ENCODE measurements around the gene IRX4. TPM values are rescaled to one million over a fixed set of nuclear protein-coding genes. Genes with fewer than 3 reads are reported as not detected.

The IRX4 gene
- total RNA-seq, 1 donor from 2014 or later = not detected

DNA sequence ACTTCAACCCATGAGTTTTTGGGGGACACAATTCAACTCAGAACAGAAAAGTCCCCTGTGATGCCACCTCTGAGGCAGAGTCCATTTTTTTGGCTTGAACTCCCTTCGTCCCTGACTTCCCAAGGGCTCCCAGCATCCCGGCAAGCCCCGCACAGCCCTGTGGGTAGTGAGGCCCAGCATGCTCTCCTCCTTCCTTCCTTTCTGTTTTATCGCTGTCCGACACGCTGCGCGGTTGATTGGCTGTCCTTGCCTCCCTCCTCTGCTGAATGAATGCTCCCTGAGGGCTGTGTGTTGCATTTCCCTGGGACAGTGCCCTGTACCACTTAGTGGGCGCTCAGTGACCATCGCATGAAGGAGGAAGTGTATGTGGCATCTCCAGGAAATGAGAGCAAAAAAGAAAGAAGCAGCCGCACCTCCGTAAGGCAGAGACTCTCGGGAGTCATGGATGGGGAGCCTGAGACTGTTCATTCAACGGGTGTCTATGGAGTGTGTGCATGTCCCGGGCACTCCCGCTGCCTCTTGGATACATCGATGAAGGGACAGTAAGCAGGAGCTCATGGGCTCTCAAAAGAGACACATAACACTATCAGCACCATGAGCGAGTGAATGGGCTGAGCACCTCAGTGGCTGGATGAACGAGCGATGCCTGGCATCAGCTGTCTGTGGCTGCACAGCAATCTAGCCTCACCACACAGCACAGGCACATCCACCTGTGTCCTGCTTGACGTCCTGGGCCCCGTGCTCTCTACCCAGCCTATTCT lies 10.1 kb upstream of the IRX4 start:
- no peak for DNase-seq (ENCODE audit: extremely low read depth, low read depth, low spot score)

DNA sequence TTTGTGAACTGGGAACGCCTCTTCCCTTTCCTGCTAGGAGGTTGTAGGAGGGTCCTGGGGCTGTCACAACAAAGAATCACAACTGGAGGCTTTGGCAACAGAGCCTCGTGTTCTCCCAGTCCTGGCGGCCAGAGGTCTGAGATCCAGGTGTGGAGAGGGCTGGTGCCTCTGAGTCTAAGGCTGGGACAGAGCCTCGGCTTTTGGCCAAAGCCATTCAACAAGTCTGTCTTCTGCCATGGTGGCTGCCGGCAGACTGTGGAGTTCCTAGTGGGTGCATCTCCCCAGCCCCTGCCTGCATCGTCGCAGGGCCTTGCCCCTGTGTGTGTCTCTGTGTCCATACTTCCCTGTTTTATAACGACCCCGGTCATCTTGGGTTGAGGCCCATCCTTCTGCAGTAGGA lies 9.5 kb upstream of the IRX4 start:
- no peak for DNase-seq (ENCODE audit: extremely low read depth, low read depth, low spot score)

DNA sequence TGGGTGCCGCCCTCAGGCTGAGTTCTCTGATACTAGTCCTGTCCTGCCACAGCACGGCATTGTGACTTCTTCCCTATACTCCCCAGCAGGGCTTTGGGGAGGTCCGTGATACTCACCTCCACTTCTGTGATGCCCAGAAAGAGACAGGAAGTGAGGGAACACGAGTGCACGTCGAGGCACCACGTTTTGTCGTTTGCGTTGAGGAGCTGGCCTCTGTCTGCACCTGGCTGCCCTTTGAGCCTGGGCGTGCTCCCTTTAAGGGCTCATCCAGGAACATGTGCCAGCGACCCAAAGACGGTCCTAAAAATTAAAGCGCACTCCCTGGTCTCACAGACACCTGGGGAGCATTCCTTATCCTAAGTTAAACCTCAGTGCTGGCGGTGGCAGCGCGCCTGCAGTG lies 8.7 kb upstream of the IRX4 start:
- no peak for DNase-seq (ENCODE audit: extremely low read depth, low read depth, low spot score)

DNA sequence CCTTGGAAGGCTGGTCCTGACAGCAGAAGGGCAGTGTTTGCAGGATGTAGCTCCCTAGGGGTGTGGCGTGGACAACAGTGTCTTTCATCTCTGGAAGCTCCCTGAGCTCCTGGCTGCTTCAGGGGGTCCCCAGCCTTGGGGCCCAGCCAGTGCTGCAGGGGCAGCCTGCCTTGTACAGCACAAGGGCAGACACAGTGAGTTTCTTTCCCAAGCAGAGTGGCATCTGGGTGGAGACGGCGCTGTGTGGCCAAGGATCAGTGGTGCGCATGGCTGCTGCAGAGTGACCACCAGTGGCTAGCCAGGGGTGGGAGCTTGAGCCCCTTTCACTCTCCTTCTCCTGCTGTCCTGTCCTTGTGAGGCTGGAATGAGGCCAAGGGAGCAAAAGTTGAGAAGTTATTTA lies 7.6 kb upstream of the IRX4 start:
- no peak for DNase-seq (ENCODE audit: extremely low read depth, low read depth, low spot score)

DNA sequence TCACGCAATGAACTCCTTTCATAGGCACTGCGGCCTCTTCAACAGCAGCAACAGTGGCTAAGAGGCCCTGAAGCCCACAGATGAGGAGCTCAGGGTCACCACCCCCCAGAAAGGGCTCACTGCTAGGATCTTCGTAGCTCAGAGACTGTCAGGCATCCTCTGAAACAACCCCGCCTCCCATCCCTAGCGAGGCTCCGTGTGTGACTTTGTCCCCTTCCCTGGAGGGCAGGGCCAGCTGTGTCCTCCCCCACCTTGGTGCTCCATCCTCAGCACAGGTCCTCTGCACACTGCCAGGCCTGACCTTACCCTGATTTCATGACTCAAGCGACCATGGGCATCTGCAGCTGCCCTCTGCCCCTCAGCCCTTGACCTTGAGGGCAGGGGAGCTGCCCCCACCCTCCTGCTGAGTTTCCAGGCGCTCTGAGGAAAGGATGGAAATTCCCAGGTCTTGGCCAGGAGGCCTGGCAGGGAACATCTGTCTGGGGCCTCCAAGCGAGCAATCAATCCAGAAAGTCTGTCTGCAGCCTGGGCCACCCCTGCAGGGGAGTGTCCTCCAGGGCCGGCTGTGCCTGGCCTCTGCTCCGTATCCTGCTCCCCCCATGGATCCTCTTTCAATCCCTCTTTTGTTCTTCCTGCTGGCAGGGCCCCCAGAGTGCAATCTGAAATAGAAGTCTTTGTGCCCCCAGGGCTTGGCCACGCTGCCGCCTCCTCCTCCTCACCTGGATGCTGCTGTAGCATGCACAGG lies 6.8 kb upstream of the IRX4 start:
- DNase-seq (ENCODE audit: extremely low read depth, low read depth, low spot score) = no peak

DNA sequence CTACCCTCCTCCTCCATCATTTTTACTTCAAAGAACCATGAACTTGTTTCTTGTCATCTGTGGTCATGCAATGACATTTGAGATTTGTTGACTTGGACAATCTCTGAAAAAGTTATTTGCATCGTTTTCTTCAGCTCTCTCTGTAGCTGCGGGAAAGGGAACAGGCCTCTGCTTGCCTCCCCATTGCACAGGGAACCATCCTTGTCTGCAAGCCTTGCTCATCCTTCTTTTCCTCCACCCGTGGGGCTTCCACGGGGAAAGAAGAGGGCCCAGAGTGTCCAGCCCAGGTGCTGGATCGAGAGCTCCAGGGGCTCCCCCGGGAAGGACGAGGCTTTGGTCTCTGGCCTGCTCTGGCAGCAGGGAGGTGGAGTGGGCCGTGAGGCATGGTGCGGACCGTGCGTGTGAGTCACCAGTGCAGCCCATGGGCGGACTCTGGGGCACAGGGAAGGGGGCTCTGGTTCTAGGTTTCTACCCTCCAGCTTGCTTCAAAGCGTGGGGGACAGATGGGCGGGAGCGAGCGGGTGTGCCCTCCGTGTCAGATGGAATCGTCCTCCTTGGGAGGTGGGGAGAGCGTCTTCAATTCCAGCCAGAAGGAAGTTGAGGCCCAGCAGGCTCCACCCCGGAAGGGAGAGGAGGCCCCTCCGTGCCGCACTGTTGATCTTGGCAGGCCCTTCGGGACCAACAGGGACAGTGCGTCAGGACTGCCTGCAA lies 6.0 kb upstream of the IRX4 start:
- DNase-seq (ENCODE audit: extremely low read depth, low read depth, low spot score) = no peak

DNA sequence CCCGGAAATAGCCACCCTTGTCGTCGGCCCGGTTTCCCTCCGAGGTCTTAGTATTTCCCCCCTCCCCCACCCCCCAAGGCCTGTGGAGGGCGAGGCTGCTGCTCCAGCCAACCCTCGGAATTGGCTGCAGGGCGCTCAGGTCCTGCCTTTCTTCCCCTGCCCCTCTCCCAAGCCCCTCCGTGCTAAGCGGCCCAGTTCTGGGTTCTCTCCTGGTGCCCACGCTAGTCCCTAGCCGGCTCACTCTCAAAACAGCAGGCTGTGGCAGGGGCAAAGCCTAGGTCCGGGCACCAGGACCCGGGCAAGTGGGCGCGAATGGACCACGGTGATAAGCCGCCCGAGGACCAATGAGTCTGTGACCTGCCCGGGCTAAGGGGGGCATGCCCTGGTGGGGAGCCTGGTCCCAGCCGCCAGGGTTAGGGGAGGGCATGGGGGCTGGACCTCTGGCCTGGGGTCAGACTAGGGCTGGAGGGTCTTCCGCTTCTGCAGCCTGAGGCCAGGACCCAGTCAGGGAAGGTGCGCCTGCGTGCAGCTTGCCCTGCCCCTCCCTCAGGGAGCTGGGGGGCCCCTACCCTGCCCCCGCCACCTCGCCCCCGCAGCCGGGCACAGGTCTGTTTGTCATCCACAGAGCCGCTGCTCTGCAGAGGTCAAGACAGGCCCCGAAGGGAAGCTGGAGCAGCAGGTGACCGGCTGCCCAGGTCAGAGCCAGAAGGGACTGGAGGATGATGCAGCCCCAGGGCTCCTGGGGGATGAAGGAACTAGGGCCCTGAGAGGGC lies 5.0 kb upstream of the IRX4 start:
- DNase-seq (ENCODE audit: extremely low read depth, low read depth, low spot score) = no peak

DNA sequence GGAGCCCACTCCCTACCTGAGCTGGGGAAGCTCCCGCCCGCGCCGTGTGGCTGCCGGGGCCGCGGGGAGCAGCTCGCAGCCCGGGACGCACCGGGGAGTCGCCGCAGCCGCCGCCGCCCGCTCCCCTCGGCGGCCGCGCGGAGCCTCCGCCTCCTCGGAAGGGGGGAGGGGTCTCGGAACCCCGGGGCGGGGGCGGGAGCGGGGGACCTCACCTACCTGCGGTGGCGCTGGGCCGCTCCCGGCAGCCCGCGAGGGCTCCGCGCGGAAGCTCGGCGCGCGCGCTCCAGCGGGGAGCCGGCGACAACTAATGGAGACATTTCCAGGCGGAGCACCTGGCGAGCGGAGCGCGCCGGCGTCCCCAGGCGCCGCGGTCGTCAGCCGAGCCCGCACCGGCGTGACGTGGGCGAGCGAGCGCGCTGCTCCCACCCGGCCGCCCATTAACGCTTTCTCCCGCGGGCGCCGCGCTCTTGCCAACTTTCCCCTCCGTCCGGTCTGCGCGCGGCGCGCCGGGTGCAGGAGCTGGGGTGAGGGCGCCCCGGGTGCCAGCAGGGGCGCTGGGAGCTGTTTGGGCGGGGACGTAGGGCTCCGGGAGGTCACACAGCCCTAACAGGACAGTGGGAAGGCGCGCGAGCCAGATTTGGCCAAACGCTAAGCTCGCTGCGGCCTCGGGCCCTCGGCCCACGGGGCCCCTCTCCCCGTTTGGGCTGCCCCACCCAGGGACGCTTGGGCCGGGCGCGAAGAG lies 4.3 kb upstream of the IRX4 start:
- no peak for DNase-seq (ENCODE audit: extremely low read depth, low read depth, low spot score)

DNA sequence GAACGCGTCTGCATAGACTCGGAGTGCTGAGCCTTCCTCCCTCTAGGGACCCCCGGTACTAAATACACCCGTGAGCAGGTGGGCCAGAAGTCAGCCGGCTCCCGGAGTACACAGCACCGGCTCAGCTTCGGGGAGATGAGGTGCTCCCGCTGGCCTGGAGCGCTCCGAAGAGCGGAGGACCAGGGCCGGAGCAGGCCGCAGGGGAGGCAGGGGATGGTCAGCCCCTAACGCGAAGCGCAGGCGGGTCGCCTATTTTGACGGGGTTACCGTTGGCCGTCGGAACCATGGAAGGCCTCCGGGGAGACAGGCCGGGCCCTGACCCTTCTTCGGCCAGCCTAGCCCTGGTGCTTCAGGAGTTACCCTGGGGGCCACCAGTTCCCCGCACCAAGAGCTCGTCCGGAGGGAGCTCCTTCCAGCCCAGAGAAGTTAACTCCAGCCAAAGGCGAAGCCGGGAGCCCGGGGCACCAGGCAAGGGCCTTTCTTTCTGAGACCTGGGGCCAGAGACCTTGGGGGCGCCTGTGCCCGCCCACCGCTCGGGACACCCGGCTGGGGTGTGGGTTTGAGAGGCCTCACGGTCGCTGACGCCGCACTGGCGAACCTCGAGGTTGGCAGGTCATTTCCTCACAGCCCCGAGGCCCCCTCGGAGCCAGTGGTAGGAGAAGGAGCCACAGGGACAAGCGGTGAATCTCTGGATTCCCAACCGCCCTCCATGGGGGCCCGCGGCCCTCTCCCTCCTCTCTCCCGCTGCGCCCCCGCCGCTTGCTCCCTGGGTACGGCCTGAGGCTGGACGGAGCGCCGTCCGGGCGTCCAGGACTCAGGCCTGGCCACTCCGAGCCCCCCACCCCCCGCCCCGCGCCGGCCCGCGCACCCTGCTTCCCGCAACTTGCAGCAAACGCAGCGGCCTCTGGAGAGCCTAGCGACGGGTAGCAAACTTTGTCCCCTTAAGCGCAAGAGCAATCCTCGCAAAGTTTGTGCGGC lies 3.4 kb upstream of the IRX4 start:
- no peak for DNase-seq (ENCODE audit: extremely low read depth, low read depth, low spot score)

DNA sequence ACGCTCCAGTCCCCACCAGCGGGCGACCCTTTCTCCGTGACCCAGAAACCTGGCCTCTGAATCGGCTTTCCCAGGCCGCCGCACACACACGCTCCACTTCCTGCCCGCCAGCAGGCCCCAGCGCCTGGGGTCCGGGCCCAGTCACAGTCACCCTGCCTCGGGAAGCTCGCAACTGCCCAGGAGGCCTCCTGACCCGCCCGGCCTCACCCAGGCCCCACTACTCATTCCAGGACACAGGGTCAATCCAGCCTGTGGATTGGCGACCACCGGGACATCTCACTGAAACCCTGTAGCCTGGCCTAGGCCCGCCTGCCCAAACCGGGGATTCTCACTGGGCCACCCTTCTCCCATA lies 2.7 kb upstream of the IRX4 start:
- DNase-seq (ENCODE audit: extremely low read depth, low read depth, low spot score) = no peak

DNA sequence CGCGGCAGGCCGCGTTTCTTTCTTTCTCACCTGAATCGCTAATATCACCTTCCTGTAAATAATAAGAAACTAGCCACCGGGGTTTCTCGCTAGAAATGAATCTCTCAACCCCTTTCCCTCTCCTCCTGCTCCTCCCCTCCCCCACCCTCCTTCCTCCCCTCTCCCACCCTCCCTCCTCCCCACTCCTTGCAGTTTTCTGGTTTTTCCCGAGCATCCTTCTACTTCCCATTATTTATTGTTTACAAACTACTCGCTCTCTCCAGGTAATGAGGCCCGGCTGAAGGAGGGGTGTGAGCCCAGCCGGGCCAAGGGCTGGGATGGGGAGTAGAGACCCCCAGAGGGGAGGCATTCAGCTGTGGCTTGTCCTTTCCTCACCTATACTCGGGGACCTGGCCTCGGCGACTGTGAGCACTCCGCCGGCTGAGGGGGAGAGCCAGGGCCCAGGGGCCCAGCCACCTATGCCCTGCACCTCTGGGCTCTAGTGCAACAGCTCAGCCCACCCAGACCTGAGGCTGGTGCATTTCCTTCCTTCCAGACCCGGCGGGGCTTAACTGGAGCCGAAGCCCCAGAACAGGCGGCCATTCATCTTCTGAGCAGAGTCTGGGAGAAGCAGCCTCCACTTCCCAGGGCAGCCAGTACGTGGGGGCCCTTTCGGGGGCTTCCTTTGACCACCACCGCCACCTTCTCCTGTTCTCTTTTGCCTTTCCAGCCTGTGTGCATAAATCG lies 2.1 kb upstream of the IRX4 start:
- DNase-seq (ENCODE audit: extremely low read depth, low read depth, low spot score) = no peak

DNA sequence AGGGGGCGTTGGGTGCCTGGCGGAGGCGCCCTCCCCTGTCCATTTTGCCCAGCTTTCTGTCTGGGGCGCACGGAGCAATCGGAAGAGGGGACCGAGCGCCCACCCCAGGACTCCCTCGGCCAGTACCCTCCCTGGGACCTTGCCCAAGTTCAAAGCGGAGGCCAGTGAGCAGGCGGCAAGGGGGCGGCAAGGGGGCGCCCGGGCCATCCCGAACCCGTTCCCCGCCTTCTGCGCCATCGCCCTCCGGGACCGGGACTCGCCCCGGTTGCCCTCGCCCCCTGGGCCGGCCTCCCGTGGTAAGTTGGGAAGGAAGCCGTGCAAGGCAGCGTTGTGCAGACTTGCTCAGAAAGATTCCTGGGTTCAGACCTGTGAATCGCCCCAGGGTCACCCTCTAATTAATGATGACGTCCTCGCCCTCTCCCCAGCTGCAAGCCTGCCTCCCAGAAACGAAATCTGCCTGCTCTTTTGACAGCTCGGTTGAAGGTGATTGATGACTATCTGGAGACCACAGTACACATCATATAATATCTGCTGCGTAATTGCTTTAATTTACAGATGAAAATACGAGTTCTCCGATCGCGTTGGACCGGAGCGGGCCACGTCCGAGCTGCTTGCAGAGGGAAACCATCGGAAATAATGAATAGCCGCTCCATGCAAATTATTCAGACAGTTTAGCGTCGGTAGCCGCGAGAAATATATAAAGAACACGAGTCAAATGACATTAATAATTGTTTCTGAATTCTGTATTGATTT lies 1.4 kb upstream of the IRX4 start:
- no peak for DNase-seq (ENCODE audit: extremely low read depth, low read depth, low spot score)

DNA sequence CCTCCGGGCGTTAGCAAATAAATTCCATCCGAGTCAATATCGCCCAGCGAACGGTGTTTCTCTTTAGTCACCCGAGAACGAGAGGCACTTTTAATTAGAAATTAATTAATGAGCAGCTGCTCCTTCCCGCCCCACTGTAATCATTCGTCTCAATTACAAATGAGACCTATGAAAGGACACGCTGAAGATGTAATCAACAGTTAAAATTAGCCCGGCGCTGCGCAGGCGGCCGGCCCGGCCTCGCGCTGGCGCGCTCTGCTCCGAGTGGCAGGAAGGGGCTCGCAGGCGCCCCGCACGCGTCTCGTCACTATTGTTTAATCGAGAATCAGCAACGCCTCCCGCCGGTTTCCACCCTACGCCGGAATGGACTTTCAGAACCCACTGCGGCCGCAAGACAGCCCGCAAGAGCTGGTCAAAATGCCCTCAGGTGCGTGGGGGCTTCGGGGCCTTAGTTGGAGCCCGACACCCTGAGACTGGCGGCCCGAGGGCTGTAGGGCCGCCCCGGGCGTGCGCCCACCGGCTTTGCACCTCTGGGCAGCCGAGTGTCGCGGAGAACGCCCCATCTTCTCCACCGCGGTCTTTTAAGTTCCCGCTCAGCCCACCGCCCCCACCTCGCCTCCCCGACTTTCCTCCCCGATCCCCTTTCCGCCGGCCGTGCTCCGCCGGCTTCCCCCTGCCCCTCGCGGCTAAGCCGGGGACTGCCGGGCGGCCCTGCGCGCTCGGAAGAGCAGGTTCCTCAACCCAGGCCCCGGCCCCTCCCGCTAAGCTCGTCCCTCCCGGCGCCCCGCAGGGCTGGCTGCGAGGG lies 597 bp upstream of the IRX4 start:
- DNase-seq (ENCODE audit: extremely low read depth, low read depth, low spot score) = no peak

DNA sequence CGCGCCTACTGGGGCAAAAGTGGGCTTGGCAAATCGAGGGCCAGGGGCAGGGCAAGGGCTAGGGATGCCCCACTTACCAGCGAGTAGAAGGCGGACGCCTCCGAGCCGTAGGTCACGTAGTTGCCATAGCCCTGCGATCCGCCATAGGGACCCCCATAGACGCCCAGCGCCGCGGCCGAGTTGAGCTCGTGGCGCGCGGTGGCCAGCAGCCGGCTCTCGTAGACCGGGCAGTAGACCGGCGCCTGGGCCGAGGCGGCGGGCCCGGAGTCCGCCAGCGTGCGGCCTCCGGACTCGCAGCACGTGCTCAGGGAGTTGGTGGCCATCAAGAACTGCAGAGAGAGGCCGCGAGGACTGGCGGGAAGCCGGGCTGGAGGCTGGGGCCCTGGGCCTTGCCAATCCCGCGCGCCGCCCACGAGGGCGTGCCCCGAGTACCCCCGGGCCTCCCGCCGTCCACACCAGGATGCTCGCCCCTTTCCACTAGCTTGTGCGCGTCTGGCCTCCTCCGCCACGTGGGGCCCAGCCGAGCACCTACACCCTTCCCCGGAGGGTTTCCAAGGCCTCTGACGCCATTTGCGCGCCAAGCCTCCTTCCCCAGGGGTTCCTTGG lies 891 bp downstream of the IRX4 start:
- DNase-seq (ENCODE audit: extremely low read depth, low read depth, low spot score) = no peak

DNA sequence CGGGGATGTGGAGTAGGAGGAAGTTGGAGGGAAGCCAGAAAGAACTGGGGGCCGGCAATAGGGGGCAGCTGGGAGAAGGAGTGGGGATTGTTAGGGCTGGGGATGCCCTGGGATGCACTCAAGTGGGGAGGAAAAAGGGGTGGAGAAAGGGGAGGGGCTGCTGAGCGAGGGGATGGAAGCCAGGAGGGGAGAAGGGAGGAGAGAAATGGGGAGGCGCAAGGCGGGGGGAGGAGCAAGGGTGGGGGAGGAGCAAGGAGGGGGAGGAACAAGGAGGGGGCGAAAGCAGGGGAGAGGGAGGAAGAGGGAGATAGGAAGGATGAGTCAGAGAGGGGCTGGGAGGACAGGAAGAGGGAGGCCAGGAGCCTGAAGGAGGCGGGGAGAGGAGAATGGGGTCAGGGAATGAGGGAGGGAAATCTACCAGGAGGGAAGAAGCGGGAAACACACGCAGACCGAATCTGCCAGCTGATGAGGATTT lies 1.6 kb downstream of the IRX4 start:
- DNase-seq (ENCODE audit: extremely low read depth, low read depth, low spot score) = no peak

DNA sequence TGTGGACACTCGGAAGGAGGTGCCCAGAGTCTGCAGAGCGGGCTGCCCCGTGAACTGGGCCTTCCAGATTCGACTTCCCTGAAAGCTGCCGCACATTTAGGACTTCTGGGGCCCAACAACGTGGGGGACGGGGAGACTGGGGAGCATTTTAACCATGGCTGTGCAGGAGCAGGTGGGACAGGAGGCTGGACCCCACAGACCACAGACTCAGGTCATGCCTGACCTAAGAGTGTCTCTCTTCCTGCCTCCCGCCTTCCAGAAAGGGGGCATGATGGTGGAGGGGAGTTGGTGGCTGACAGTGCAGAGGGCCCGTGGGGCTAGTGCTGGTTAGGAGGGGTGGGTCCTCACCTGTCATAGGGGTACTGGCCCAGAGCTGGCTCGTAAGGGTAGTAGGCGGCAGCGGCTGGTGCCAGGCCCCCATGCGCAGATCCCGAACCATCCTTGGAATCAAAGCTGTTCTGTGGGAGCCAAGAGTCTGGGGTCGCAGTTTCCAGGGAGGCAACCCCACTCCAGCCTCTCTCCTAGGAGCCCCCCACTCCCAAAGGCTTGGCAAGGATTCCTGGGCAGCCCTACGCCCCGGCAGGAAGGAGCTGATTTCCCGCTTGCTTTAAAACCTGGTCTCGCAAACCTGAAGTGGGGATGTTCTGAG lies 2.2 kb downstream of the IRX4 start:
- DNase-seq (ENCODE audit: extremely low read depth, low read depth, low spot score) = no peak

Data from glomerular endothelial cell (primary cell).